ENCODE results near the gene GPRC5A. TPM values are rescaled to one million over a fixed set of nuclear protein-coding genes. Genes with fewer than 3 reads are reported as not detected.
A peak's percentile ranks its signal among the peaks of the same experiment; 100 is the strongest.

GPRC5A gene
- total and polyA plus RNA-seq, 5 experiments from 2014 or later, result not detected

DNA sequence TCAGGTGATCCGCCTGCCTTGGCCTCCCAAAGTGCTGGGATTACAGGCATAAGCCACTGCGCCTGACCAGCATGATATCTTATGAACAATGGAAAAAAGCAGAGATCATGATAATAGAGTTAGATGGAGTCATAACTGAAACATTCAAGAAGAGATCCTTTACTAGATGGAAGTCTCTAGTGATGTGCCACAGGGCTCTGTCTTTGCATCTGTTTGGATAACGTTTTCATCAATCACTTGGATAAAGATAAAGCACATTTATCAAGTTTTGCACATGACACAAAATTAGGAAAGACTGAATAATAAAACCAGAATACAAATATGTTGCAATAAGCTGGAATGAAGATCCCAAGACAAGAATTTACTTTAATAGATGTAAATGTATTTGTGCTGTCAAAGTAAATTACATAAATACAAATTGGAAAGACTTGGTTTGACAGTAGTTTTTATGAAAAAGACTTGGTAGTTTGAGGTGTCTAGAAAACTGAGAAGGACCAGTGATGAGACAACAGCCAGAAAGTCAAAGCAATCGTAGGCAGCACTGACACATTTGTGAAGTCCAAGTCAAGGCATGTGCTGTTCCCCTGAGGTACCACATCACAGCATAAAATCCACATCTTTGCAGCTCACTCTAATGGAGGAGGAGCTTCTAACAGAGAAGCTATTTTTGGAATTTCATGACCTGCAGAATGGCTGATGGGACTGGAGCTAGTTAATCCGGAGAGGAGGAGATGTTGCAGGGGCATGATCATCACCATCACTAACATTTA is 28.5 kb downstream of the GPRC5A start:
- Mint-ChIP-seq H3K27ac (no peak overlapping the region), H3K36me3 (no peaks in the 10 kb centered on the region), H3K27me3 (peaks cover 6 to 15% (median 13%) of the 10 kb centered on the region in 5 donors), H3K9me3 (no peaks in the 10 kb centered on the region), H3K4me1 (peaks cover 6 to 11% (median 8%) of the 10 kb centered on the region in 4 donors), H3K4me3 (no peak overlapping the region)
- no peak for ATAC-seq
- DNase-seq, result no peak
- POLR2A ChIA-PET, result no interaction called here

DNA sequence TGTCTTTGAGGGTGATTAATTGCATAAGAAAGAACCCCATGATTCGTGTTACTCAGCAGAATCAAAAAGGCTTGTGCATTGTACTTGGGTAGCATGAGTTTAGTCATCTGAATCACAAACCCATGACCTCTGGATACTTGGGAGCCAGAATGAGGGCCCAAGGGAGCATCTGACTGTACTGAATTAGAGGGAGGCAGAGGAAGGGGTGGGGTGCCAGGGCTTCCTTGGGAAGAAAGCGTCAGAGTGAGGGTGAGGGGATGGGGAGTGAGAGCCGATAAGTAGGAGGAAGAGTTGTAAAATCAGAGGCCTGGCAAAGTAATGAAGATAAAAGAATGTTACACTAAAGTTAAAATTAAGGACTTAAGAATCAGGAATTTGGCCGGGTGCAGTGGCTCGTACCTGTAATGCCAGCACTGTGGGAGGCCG is 30.8 kb downstream of the GPRC5A start:
- DNase-seq (no peak), ATAC-seq (no peak)
- Mint-ChIP-seq H3K4me3 (no peak overlapping the region), H3K27me3 (peaks cover 1 to 10% (median 8%) of the 10 kb centered on the region in 5 donors), H3K36me3 (no peaks in the 10 kb centered on the region), H3K9me3 (no peaks in the 10 kb centered on the region), H3K4me1 (no peaks in the 10 kb centered on the region), H3K27ac (peak overlapping the region in 1 of 10 donors; percentile 53)
- POLR2A ChIA-PET, result no interaction called here

DNA sequence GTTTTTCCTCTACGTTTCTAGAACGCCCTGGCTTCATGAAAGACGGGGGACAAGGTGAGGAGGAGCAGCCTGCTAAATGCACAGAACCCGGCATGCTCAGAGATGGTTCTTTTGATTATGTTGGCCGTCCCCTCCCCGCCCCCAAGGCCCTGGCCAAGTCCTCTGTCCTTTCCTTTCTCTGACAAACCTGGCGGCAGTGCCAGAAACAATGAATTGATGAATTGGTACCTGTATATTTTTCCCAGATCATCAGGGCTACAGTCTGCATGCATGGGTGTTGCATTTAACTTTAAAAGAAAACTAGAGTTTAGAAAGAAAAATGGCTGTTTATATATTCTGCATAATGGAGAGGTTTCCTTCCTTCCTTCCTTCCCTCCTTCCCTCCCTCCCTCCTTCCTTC is 31.6 kb downstream of the GPRC5A start:
- DNase-seq (no peak), ATAC-seq (no peak)
- no peaks in the 10 kb centered on the region for H3K9me3 Mint-ChIP-seq
- H3K4me1 Mint-ChIP-seq, result no peaks in the 10 kb centered on the region
- POLR2A ChIA-PET, result no interaction called here
- H3K27me3 Mint-ChIP-seq, result peaks cover 0 to 10% (median 5%) of the 10 kb centered on the region in 5 donors
- no peak overlapping the region for H3K27ac Mint-ChIP-seq
- H3K4me3 Mint-ChIP-seq, result no peak overlapping the region
- H3K36me3 Mint-ChIP-seq, result no peaks in the 10 kb centered on the region

DNA sequence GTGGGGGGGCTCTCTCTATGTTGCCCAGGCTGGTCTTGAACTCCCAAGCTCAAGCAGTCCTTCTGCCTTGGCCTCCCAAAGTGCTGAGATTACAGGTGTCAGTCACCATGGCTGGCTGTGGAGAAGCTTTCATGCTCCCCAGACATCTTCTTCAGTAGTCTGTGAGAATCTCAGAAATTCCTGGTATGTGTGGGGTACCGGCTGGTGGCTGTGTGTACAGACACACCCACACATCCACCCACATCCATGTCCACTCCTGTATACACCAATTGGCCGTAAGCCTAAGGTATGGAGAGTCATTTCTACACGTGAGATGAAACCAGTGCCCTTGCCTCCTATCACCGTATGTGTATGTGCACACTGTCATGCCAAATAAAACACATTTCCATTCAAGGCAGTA is 32.8 kb downstream of the GPRC5A start:
- peak overlapping the region in 1 of 10 donors; percentile 48 for H3K27ac Mint-ChIP-seq
- no peak overlapping the region for H3K4me3 Mint-ChIP-seq
- H3K4me1 Mint-ChIP-seq, result no peaks in the 10 kb centered on the region
- H3K36me3 Mint-ChIP-seq, result no peaks in the 10 kb centered on the region
- H3K9me3 Mint-ChIP-seq, result no peaks in the 10 kb centered on the region
- POLR2A ChIA-PET, result no interaction called here
- DNase-seq (no peak), ATAC-seq (no peak)
- H3K27me3 Mint-ChIP-seq, result peaks cover 0 to 8% (median 1%) of the 10 kb centered on the region in 5 donors

DNA sequence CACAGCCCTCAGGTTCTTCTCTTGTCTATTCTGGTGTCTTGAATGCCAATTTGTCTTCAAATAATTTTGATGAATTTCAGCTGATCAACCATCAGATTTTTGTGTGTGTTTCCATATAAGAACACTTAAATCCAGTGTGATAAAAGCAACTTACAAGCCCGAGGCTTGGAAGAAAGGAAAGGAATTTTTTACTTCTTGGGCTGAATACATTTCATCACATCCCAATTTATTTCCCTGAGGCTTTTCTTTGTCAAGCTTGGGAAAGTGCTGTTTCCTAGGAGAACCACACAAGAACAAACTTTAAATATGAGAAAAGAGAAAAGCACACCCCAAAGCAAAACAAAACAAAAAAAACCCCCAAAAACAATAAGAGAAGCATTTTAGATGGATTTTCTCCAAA is 34.0 kb downstream of the GPRC5A start:
- ATAC-seq, result no peak
- Mint-ChIP-seq H3K9me3 (no peaks in the 10 kb centered on the region), H3K4me1 (no peaks in the 10 kb centered on the region), H3K36me3 (no peaks in the 10 kb centered on the region), H3K27ac (no peak overlapping the region), H3K27me3 (peaks cover 0 to 8% (median 1%) of the 10 kb centered on the region in 5 donors), H3K4me3 (no peak overlapping the region)
- no peak for DNase-seq
- POLR2A ChIA-PET, result no interaction called here

DNA sequence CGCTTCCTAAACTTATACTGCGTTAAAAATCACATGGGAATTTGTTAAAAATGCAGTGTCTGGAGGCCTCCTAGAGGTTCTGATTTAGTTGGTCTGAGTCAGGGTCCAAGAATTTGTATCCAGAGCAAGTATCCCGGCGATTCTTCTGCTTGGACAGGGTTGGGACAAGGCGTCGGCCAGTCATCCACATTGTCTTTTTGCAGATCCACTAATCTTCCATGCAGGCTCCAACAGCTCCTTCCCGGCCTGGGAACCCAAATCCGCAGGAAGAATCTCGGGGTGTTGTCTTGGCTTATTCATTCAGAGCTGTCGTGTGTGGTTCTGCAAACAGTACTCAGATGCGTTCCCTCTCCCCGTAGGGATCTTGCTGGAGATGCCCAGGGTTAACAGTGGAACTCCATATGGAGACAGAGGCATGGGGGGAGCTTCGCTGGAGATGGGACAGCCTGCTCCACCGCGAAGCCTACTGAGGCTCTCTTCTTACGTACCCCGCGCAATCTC is 35.3 kb downstream of the GPRC5A start:
- no peak for ATAC-seq
- peak overlapping the region in 1 of 10 donors; percentile 50 for H3K4me3 Mint-ChIP-seq
- POLR2A ChIA-PET, result no interaction called here

DNA sequence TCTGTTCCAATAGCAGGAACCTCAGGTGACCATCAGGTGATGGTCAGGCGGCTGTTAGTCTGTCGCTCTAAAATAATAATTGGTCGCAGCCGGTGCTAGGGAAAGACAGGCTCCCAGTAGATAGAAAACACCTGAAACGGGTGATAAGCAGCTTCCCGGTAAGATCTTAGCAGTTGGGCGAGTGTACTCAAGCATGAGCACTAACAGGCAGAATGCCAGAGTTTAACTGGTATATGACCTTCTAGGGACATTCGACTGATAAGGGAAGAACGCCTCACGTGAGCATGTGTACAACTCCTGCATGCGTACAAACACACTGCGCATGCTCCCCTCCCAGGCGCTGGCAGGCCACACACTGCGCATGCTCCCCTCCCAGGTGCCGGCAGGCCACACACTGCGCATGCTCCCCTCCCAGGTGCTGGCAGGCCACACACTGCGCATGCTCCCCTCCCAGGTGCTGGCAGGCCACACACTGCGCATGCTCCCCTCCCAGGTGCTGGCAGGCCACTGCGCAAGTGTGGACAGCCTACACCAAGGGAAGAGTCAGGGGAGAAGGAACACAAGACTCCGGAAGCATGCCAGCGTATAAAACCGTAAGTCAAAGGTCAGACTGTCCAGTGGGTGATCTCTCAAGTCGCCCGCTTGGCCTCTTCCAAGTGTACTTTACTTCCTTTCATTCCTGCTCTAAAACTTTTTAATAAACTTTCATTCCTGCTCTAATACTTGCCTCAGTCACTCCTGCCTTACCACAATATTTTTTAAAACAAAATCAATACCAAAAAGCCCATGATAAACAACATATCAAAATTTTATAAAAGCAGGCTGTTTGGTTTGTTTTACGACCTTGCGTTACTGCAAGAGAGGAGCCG is 36.1 kb downstream of the GPRC5A start:
- Mint-ChIP-seq H3K9me3 (no peaks in the 10 kb centered on the region), H3K27me3 (peaks cover 0 to 8% (median 1%) of the 10 kb centered on the region in 5 donors), H3K36me3 (no peaks in the 10 kb centered on the region), H3K4me3 (peak overlapping the region in 7 of 10 donors; percentile 36 to 65 (median 61)), H3K4me1 (no peaks in the 10 kb centered on the region), H3K27ac (peak overlapping the region in 4 of 10 donors; percentile 21 to 48 (median 34))
- POLR2A ChIA-PET, result no interaction called here
- DNase-seq (peak in 9 of 10 donors; percentile 12 to 82 (median 60)), ATAC-seq (peak; percentile 44 to 87)

More for the DNA sequence above, 35.3 kb downstream of the GPRC5A start:
- Mint-ChIP-seq H3K4me1 (no peaks in the 10 kb centered on the region), H3K27me3 (peaks cover 0 to 8% (median 1%) of the 10 kb centered on the region in 5 donors), H3K9me3 (no peaks in the 10 kb centered on the region), H3K36me3 (no peaks in the 10 kb centered on the region), H3K27ac (peak overlapping the region in 1 of 10 donors; percentile 48)
- DNase-seq, result no peak

DNA sequence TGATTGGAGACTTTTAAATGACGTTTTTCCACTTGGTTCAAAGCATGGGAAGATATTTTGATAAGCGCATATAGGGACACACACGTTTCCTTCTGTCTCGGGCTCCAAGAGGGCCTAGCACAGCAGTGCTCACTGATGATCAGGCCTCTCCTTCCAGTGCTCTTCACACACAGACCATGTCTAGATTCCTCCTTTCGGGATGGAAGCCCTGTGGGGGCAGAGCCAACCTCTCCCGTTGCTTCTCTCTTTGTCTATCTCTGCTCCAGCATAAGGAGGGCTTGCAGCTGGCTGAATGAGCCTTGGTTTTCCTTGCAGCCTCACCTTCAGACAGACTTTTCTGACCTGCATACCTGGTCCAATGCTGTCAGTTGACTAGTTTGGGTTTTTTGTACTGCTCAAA is 38.3 kb downstream of the GPRC5A start:
- DNase-seq, result no peak
- Mint-ChIP-seq H3K27ac (no peak overlapping the region), H3K4me3 (peak overlapping the region in 1 of 10 donors; percentile 15), H3K27me3 (peaks cover 0 to 7% (median 1%) of the 10 kb centered on the region in 5 donors), H3K9me3 (no peaks in the 10 kb centered on the region), H3K36me3 (no peaks in the 10 kb centered on the region), H3K4me1 (peaks cover 0 to 2% (median 0%) of the 10 kb centered on the region in 4 donors)
- POLR2A ChIA-PET, result no interaction called here
- ATAC-seq, result no peak

DNA sequence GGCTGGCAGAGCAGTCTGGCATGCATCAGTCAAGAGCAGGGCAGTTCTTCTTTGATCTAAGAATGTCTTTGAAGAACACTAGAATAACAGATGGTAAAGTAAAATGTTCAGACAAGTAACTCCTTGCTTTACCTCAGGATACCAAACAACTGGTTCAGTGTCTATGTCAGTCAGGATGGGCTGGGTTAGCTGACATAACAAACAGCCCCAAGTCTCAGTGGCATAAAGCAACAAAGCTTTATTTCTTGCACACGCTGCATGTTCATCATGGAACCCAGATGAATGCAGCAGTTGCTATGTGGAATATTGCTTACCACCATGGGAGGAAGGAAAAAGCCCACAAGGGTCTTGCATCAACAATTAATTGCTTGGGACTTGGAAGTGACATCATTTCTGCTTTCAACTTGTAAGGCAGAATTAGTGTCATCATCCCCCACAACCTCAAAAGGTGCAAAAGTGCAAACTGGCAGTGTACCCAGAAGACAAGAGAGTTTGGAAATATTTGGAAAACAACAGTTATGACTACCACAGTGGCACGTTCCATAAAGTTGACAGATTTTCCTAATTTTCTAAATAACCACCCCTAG is 39.4 kb downstream of the GPRC5A start:
- Mint-ChIP-seq H3K4me3 (no peak overlapping the region), H3K27me3 (peaks cover 0 to 6% (median 1%) of the 10 kb centered on the region in 5 donors), H3K36me3 (no peaks in the 10 kb centered on the region), H3K4me1 (peaks cover 0 to 2% (median 0%) of the 10 kb centered on the region in 4 donors), H3K9me3 (no peaks in the 10 kb centered on the region), H3K27ac (no peak overlapping the region)
- ATAC-seq (no peak), DNase-seq (no peak)
- POLR2A ChIA-PET, result no interaction called here

DNA sequence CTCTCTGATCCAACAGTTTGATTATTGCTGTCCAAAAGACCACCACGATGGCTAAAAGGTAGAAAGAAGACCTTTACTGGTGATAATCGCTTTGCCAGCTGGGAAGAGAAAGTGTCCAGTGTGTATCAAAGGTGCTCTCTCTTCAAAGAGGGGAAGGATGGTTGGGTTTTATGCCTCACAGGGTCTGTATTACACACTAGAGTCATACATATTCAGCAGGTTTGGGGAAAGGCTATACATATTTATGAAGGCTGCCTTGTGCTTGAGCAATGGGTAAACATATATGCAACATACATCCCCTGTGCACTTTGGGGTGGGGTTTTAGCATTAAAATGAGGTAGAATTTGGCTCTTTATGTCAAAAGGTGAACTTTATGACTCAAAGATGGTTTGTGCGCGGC is 42.4 kb downstream of the GPRC5A start:
- DNase-seq, result no peak
- Mint-ChIP-seq H3K4me1 (peaks cover 0 to 2% (median 0%) of the 10 kb centered on the region in 4 donors), H3K27ac (no peak overlapping the region), H3K4me3 (no peak overlapping the region), H3K36me3 (no peaks in the 10 kb centered on the region), H3K9me3 (no peaks in the 10 kb centered on the region), H3K27me3 (no peaks in the 10 kb centered on the region)
- ATAC-seq, result no peak
- POLR2A ChIA-PET, result no interaction called here

DNA sequence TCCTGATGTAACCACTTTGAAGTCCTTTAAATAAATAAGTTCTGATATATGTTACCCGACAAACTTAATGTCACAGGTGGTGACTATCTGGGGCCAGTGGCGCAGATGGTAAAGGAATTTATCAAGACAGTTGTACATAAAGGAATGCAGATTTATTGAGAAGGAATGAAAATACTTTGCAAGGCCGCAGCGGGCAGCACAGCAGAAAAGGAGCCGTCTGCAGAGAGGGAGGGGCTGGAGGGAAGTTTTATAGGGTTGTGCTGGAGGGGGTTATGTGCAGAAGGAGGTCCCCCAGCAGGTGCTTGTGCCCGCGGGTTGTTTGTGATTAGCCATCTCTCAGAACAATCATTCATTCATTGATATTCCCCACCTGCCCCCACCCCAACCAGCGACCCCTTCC is 43.2 kb downstream of the GPRC5A start:
- POLR2A ChIA-PET, result no interaction called here
- no peaks in the 10 kb centered on the region for H3K27me3 Mint-ChIP-seq
- DNase-seq, result no peak
- no peaks in the 10 kb centered on the region for H3K36me3 Mint-ChIP-seq
- peaks cover 0 to 2% (median 0%) of the 10 kb centered on the region in 4 donors for H3K4me1 Mint-ChIP-seq
- no peak overlapping the region for H3K4me3 Mint-ChIP-seq
- no peaks in the 10 kb centered on the region for H3K9me3 Mint-ChIP-seq
- no peak for ATAC-seq
- no peak overlapping the region for H3K27ac Mint-ChIP-seq

DNA sequence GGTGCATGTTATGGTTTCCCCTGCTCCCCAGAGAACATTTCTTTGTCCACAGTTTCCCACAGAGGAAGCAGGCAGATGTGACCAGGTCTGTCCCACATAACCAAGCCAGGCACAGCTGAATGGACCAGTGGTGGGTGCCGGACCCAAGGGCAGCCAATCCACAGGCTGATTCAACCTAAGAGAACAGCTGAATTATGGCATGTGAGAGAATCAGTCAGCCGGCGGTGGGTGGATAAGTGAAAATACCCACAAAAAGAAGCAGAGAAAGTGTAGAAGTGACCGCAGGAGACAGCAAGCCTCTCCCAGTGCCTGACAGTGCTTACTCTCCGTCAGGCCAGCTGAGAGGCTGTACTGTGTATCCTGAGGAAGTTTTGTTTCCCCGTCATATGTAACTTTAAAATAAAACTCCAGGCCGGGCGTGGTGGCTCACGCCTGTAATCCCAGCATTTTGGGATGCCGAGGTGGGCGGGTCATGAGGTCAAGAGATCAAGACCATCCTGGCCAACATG is 45.7 kb downstream of the GPRC5A start:
- Mint-ChIP-seq H3K4me3 (no peak overlapping the region), H3K4me1 (peaks cover 0 to 2% (median 0%) of the 10 kb centered on the region in 4 donors), H3K9me3 (no peaks in the 10 kb centered on the region), H3K27me3 (no peaks in the 10 kb centered on the region), H3K36me3 (no peaks in the 10 kb centered on the region), H3K27ac (no peak overlapping the region)
- POLR2A ChIA-PET, result no interaction called here
- DNase-seq (no peak), ATAC-seq (no peak)
